DND-41 (cell line): ENCODE measurements around the gene NBEAL2.

ENCODE experiments used
- ATAC-seq: fragments of 200-7000 bp; cut with Tn5 transposase; 3 replicates; pipeline ENCODE4 v1.9.1; 2021; ENCODE audit warnings: low read depth; ENCODE audit not compliant: insufficient read depth
- DNase-seq: peaks from one replicate; pipeline ENCODE4 v3.0.0-alpha.2; 2020
- H2AFZ ChIP-seq: 2 replicates; pipeline ENCODE4 v1.6.0; 2012; ENCODE audit warnings: low read depth, low read length
- H3K27ac ChIP-seq: 2 replicates; pipeline ENCODE4 v1.5.1; 2012; ENCODE audit warnings: low read length, inconsistent platforms
- H3K27me3 ChIP-seq: fragments of 200-600 bp; sonication (generic); 2 replicates; pipeline ENCODE4 v1.6.0; 2012; ENCODE audit warnings: low read length, mild to moderate bottlenecking, inconsistent platforms; ENCODE audit not compliant: insufficient read depth, poor library complexity
- H3K36me3 ChIP-seq: 2 replicates; pipeline ENCODE4 v1.5.1; 2012; ENCODE audit warnings: low read length, inconsistent platforms; ENCODE audit not compliant: insufficient read depth
- H3K4me1 ChIP-seq: 2 replicates; pipeline ENCODE4 v1.5.1; 2012; ENCODE audit warnings: mild to moderate bottlenecking, low read length; ENCODE audit not compliant: insufficient read depth
- H3K4me2 ChIP-seq: 2 replicates; pipeline ENCODE4 v1.6.0; 2012; ENCODE audit warnings: mild to moderate bottlenecking, moderate library complexity, low read length, inconsistent platforms; ENCODE audit not compliant: insufficient read depth
- H3K4me3 ChIP-seq, 2 experiments: fragments of 200-600 bp in 1 of 2; shearing (Covaris generic) in 1 of 2; 2 replicates each; pipeline ENCODE4 v1.5.1; 2012 to 2016; ENCODE audit warnings: inconsistent platforms in 2 of 2, low read length in 2 of 2, mild to moderate bottlenecking in 2 of 2, low read depth in 1 of 2, moderate library complexity in 1 of 2
- H3K79me2 ChIP-seq: 2 replicates; pipeline ENCODE4 v1.6.0; 2012; ENCODE audit warnings: low read length, inconsistent platforms; ENCODE audit not compliant: insufficient read depth
- H3K9ac ChIP-seq: 2 replicates; pipeline ENCODE4 v1.6.0; 2012; ENCODE audit warnings: low read depth, mild to moderate bottlenecking, inconsistent platforms, low read length, moderate library complexity
- H3K9me3 ChIP-seq: 2 replicates; pipeline ENCODE4 v1.5.1; 2012; ENCODE audit warnings: low read length, moderate library complexity, mild to moderate bottlenecking, inconsistent platforms; ENCODE audit not compliant: insufficient read depth, severe bottlenecking
- H4K20me1 ChIP-seq: 2 replicates; pipeline ENCODE4 v1.6.0; 2012; ENCODE audit warnings: low read length; ENCODE audit not compliant: insufficient read depth
- EZH2 ChIP-seq: IDR thresholded peaks from 3 replicates; pipeline ENCODE4 v1.6.1; 2012; ENCODE audit warnings: borderline replicate concordance, low read depth, mild to moderate bottlenecking, moderate library complexity, low read length, inconsistent platforms; ENCODE audit not compliant: severe bottlenecking
- TF ChIP-seq, protein P1 (sequence below): IDR thresholded peaks from 2 replicates; pipeline ENCODE4 v1.5.1; 2012; ENCODE audit warnings: borderline replicate concordance, low read length, moderate library complexity, mild to moderate bottlenecking; ENCODE audit not compliant: poor library complexity, severe bottlenecking; ENCODE audit errors: extremely low read depth

Gene NBEAL2

DNA sequence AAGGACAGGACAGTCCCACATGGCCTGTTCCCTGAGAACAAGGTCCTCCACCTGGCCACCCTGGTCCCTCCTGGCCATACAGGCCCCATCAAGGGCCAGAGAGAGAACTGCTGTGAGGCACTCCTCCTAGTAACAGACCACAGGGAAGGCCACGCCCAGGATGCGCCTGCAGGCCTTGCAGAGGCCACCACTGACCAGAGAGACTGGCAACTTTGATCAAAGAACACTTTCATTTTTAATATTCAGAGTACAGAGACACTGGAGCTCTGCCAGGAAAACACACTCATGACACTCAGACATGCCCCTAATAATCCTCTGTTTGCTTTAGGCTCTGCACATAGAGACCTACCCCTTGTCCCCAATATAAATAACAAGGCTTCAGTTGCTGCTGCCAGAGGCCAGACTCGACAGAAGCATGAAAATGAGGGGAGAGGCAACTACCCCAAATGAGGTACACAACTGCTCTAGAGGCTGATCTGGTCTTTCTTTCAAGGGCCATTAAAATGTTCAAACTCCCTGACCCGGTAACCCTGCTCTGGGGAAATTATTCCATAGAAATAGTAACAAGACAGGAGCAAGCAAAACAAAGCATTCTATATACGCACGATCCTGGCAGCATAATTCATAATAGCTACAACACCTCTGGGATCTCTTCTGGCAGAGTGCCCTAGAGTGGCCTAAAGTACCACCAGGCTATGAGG is 47.7 kb upstream of the NBEAL2 start:
- no peaks in the 10 kb centered on the region for H3K27me3 ChIP-seq
- H2AFZ ChIP-seq = no peak overlapping the region
- TF ChIP-seq, protein P1, sequence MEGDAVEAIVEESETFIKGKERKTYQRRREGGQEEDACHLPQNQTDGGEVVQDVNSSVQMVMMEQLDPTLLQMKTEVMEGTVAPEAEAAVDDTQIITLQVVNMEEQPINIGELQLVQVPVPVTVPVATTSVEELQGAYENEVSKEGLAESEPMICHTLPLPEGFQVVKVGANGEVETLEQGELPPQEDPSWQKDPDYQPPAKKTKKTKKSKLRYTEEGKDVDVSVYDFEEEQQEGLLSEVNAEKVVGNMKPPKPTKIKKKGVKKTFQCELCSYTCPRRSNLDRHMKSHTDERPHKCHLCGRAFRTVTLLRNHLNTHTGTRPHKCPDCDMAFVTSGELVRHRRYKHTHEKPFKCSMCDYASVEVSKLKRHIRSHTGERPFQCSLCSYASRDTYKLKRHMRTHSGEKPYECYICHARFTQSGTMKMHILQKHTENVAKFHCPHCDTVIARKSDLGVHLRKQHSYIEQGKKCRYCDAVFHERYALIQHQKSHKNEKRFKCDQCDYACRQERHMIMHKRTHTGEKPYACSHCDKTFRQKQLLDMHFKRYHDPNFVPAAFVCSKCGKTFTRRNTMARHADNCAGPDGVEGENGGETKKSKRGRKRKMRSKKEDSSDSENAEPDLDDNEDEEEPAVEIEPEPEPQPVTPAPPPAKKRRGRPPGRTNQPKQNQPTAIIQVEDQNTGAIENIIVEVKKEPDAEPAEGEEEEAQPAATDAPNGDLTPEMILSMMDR = no peak
- TF ChIP-seq EZH2 = no peak
- H3K4me2 ChIP-seq = no peak overlapping the region
- DNase-seq = no peak
- no peak overlapping the region for H3K9ac ChIP-seq
- peaks cover 77% of the 10 kb centered on the region for H3K36me3 ChIP-seq
- peaks cover 5% of the 10 kb centered on the region; the same call in 1 of the 2 replicates for H3K4me1 ChIP-seq
- no peak for ATAC-seq
- H3K9me3 ChIP-seq = no peaks in the 10 kb centered on the region
- no peak overlapping the region for H3K4me3 ChIP-seq
- peaks cover 96% of the 10 kb centered on the region for H3K79me2 ChIP-seq
- peaks cover 84% of the 10 kb centered on the region for H4K20me1 ChIP-seq
- peak overlapping the region; percentile 42 for H3K27ac ChIP-seq

DNA sequence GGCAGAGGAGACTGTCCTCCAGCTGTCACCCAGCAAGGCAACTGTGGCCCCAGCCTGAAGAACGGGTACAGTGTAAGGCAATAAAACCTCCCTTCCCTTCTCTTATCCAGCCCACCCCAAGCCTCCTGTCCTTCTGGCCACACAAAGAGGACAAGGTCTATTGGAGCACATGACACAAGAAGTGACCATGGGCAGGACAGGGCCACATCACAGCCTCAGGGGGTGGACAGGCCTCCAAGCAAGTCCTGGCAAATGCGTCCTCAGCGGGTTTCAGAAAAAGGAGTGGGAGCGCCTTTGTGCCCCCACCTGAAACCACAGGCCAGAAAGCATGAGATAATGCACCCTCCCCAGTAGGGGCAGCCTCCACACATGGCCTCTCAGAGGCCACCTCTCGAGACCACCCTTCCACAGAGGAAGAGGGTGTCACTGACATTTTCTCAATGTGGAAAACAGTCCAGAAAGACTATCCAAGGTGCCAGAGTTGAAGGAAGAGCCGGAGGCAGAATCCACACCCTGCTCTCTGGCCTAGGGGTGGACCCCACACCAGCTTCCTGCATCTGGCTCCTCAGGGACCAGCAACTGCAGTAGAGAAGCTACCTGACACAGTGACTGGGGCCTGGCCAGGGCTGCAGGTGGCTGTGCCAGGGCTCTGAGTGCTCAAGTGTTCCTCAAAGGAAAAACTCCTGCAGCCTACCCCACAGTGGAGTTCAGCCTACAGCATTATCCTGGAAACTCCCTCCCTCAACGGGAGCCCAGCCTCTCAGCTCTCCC is 46.8 kb upstream of the NBEAL2 start:
- Histone ChIP-seq H3K36me3 (peaks cover 77% of the 10 kb centered on the region), H4K20me1 (peaks cover 84% of the 10 kb centered on the region), H3K79me2 (peaks cover 96% of the 10 kb centered on the region), H3K27me3 (no peaks in the 10 kb centered on the region), H3K9me3 (no peaks in the 10 kb centered on the region), H2AFZ (no peak overlapping the region), H3K4me2 (no peak overlapping the region), H3K4me3 (no peak overlapping the region), H3K9ac (no peak overlapping the region), H3K4me1 (0 out of 2 replicates have a peak, but pooled peaks cover 2% of the 10 kb centered on the region), H3K27ac (peak overlapping the region; percentile 33; the same call in 1 of the 2 replicates)
- DNase-seq = no peak
- no peak for ATAC-seq
- TF ChIP-seq, protein P1 = peak; percentile 16
- TF ChIP-seq EZH2 = no peak

DNA sequence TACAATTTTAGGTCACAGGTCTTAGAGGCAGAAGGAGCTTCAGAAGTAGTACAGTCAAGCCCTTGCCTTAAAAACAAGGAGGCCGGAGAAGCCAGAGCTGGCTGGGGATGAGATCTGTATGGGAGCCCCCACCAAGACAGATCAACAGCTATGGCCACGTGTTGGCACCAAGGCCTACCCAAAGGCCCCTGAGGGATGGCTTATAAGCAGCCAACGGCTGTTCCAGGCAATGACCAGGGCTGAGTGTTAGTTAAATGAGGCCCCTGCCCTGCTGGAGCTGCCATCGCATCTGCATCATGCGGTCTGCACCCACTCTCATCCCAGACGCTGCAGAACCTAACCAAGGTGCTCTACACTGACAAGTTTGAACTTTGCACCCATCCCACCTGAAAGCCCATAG is 46.2 kb upstream of the NBEAL2 start:
- DNase-seq (no peak), ATAC-seq (no peak)
- Histone ChIP-seq H3K27ac (peak overlapping the region; percentile 33; the same call in 1 of the 2 replicates), H2AFZ (no peak overlapping the region), H4K20me1 (peaks cover 83% of the 10 kb centered on the region), H3K4me2 (no peak overlapping the region), H3K27me3 (no peaks in the 10 kb centered on the region), H3K79me2 (peaks cover 96% of the 10 kb centered on the region), H3K36me3 (peaks cover 79% of the 10 kb centered on the region), H3K4me3 (no peak overlapping the region), H3K9ac (no peak overlapping the region; the same call in 1 of the 2 replicates), H3K9me3 (no peaks in the 10 kb centered on the region), H3K4me1 (0 out of 2 replicates have a peak, but pooled peaks cover under 1% of the 10 kb centered on the region)
- TF ChIP-seq, protein P1 = no peak
- TF ChIP-seq EZH2 = no peak
